NT2/D1 (cell line): ENCODE measurements around the gene CCDC88C.

Experiments
- DNase-seq: peaks from one replicate; pipeline ENCODE4 v3.0.0-alpha.2; 2011; ENCODE audit warnings: low read depth, low spot score
- H3K27me3 ChIP-seq: 2 replicates; pipeline ENCODE4 v1.6.0; 2011; ENCODE audit warnings: mild to moderate bottlenecking; ENCODE audit not compliant: insufficient read length, insufficient read depth
- H3K36me3 ChIP-seq: 2 replicates; pipeline ENCODE4 v1.6.1; 2011; ENCODE audit warnings: mild to moderate bottlenecking, low read length, mixed read lengths; ENCODE audit not compliant: insufficient read depth, insufficient read length
- H3K4me1 ChIP-seq: 2 replicates; pipeline ENCODE4 v1.5.1; 2011; ENCODE audit not compliant: insufficient read depth, insufficient read length
- H3K4me3 ChIP-seq: 2 replicates; pipeline ENCODE4 v1.5.1; 2011; ENCODE audit warnings: low read depth; ENCODE audit not compliant: insufficient read length
- H3K9ac ChIP-seq: 2 replicates; pipeline ENCODE4 v1.6.0; 2011; ENCODE audit warnings: low read depth; ENCODE audit not compliant: insufficient read length
- H3K9me3 ChIP-seq: 2 replicates; pipeline ENCODE4 v1.5.1; 2011; ENCODE audit warnings: mild to moderate bottlenecking, low read length; ENCODE audit not compliant: insufficient read depth
- SUZ12 ChIP-seq: IDR thresholded peaks from 2 replicates; pipeline ENCODE4 v1.6.1; 2011; ENCODE audit not compliant: insufficient read length, insufficient read depth; ENCODE audit errors: extremely low read depth
- YY1 ChIP-seq: IDR thresholded peaks from 2 replicates; pipeline ENCODE4 v1.6.1; 2011; ENCODE audit not compliant: insufficient read length, insufficient read depth
- ZNF274 ChIP-seq: IDR thresholded peaks from 2 replicates; pipeline ENCODE4 v1.6.1; 2011; ENCODE audit warnings: mild to moderate bottlenecking, low read depth, low read length

CCDC88C gene

GRCh38 chr14:91341334-91341733, 76.3 kb downstream of the CCDC88C start:
- H3K9me3 ChIP-seq = no peaks in the 10 kb centered on the region
- H3K4me3 ChIP-seq = no peak overlapping the region
- peaks cover 36% of the 10 kb centered on the region for H3K36me3 ChIP-seq
- no peak overlapping the region for H3K9ac ChIP-seq
- no peak for DNase-seq
- peaks cover 2% of the 10 kb centered on the region for H3K4me1 ChIP-seq
- no peak for TF ChIP-seq YY1
- no peaks in the 10 kb centered on the region for H3K27me3 ChIP-seq

- H3K9me3 ChIP-seq = no peaks in the 10 kb centered on the region
- H3K9ac ChIP-seq = no peak overlapping the region
- TF ChIP-seq YY1 (no peak), SUZ12 (no peak), ZNF274 (no peak)
- H3K36me3 ChIP-seq = peaks cover 46% of the 10 kb centered on the region
- DNase-seq = no peak
- no peaks in the 10 kb centered on the region for H3K27me3 ChIP-seq
- H3K4me1 ChIP-seq = peaks cover 2% of the 10 kb centered on the region
- H3K4me3 ChIP-seq = no peak overlapping the region
These were observed 77.8 kb downstream of the CCDC88C start for GRCh38 chr14:91339671-91340369.

- no peak overlapping the region for H3K9ac ChIP-seq
- H3K9me3 ChIP-seq = no peaks in the 10 kb centered on the region
- H3K27me3 ChIP-seq = no peaks in the 10 kb centered on the region
- TF ChIP-seq YY1 (no peak), SUZ12 (no peak), ZNF274 (no peak)
- DNase-seq = no peak
- H3K4me3 ChIP-seq = no peak overlapping the region
- peaks cover 49% of the 10 kb centered on the region for H3K36me3 ChIP-seq
- peaks cover 2% of the 10 kb centered on the region for H3K4me1 ChIP-seq
These were observed 78.5 kb downstream of the CCDC88C start for GRCh38 chr14:91339076-91339475.

- no peak overlapping the region for H3K9ac ChIP-seq
- no peak overlapping the region for H3K4me3 ChIP-seq
- no peaks in the 10 kb centered on the region for H3K9me3 ChIP-seq
- DNase-seq = no peak
- H3K27me3 ChIP-seq = no peaks in the 10 kb centered on the region
- H3K36me3 ChIP-seq = peaks cover 49% of the 10 kb centered on the region
- H3K4me1 ChIP-seq = peaks cover 2% of the 10 kb centered on the region
- no peak for TF ChIP-seq ZNF274
- TF ChIP-seq YY1 = no peak
- TF ChIP-seq SUZ12 = no peak
These were observed 79.2 kb downstream of the CCDC88C start for GRCh38 chr14:91338379-91338778.

- DNase-seq = no peak
- peaks cover 49% of the 10 kb centered on the region for H3K36me3 ChIP-seq
- H3K4me1 ChIP-seq = peaks cover 2% of the 10 kb centered on the region
- H3K27me3 ChIP-seq = no peaks in the 10 kb centered on the region
- H3K9me3 ChIP-seq = no peaks in the 10 kb centered on the region
- no peak for TF ChIP-seq YY1
- TF ChIP-seq ZNF274 = no peak
- no peak for TF ChIP-seq SUZ12
- no peak overlapping the region for H3K9ac ChIP-seq
- no peak overlapping the region for H3K4me3 ChIP-seq
These were observed 79.8 kb downstream of the CCDC88C start for GRCh38 chr14:91337699-91338335.

GRCh38 chr14:91336093-91336450, 81.5 kb downstream of the CCDC88C start:
- H3K9me3 ChIP-seq = no peaks in the 10 kb centered on the region
- peaks cover 45% of the 10 kb centered on the region for H3K36me3 ChIP-seq
- no peak for TF ChIP-seq YY1
- no peak for TF ChIP-seq ZNF274
- TF ChIP-seq SUZ12 = no peak

GRCh38 chr14:91335191-91336092, 82.2 kb downstream of the CCDC88C start:
- peaks cover 8% of the 10 kb centered on the region for H3K4me1 ChIP-seq
- H3K36me3 ChIP-seq = peaks cover 45% of the 10 kb centered on the region
- no peak for DNase-seq

More at GRCh38 chr14:91336093-91336450, 81.5 kb downstream of the CCDC88C start:
- H3K4me3 ChIP-seq = no peak overlapping the region
- H3K4me1 ChIP-seq = peaks cover 6% of the 10 kb centered on the region
- H3K9ac ChIP-seq = no peak overlapping the region
- DNase-seq = no peak
- no peaks in the 10 kb centered on the region for H3K27me3 ChIP-seq

More at GRCh38 chr14:91335191-91336092, 82.2 kb downstream of the CCDC88C start:
- H3K9ac ChIP-seq = no peak overlapping the region
- no peaks in the 10 kb centered on the region for H3K27me3 ChIP-seq
- H3K9me3 ChIP-seq = no peaks in the 10 kb centered on the region
- no peak overlapping the region for H3K4me3 ChIP-seq
- no peak for TF ChIP-seq SUZ12
